Upper lobe of left lung (tissue), 6 donors: ENCODE measurements around the gene TMBIM4. TPM values are rescaled to one million over a fixed set of nuclear protein-coding genes. Genes with fewer than 3 reads are reported as not detected.

Source experiments
- ATAC-seq, 2 donors: fragments of 200-7000 bp; cut with Tn5 transposase; one replicate each; pipeline ENCODE4 v1.9.1; 2022; ENCODE audit warnings: mild to moderate bottlenecking in 2 of 2, moderate library complexity in 2 of 2; ENCODE audit not compliant: low FRiP score in 2 of 2
- DNase-seq, 2 donors: peaks; one replicate each; pipeline ENCODE4 v3.0.0-alpha.2; 2019 to 2020
- H3K27ac ChIP-seq, 4 donors: fragments of 200-600 bp; sonication (generic); one replicate each; pipeline ENCODE4 v1.5.1; 2016 to 2019
- H3K27me3 ChIP-seq, 4 donors: fragments of 200-600 bp; sonication (generic); one replicate each; pipeline ENCODE4 v1.5.1; 2017 to 2019
- H3K36me3 ChIP-seq, 4 donors: fragments of 200-600 bp; sonication (generic); one replicate each; pipeline ENCODE4 v1.5.1; 2016 to 2019
- H3K4me1 ChIP-seq, 4 donors: fragments of 200-600 bp; sonication (generic); one replicate each; pipeline ENCODE4 v1.5.1; 2018 to 2019
- H3K4me3 ChIP-seq, 4 donors: fragments of 200-600 bp; sonication (generic); one replicate each; pipeline ENCODE4 v1.5.1; 2017 to 2019; ENCODE audit warnings: mild to moderate bottlenecking in 2 of 4, moderate library complexity in 1 of 4
- H3K9me3 ChIP-seq, 4 donors: fragments of 200-600 bp; sonication (generic); one replicate each; pipeline ENCODE4 v1.5.1; 2018 to 2019
- EP300 ChIP-seq, 4 donors: sonication (generic); formaldehyde crosslinking; IDR thresholded peaks; one replicate each; pipeline ENCODE4 v1.5.1; 2017; ENCODE audit warnings: antibody characterized with exemption in 4 of 4, control low read depth in 2 of 4
- POLR2A ChIP-seq, 4 donors: fragments of 450-650 bp; IDR thresholded peaks; one replicate each; pipeline ENCODE4 v1.5.1; 2016 to 2017; ENCODE audit warnings: antibody characterized with exemption in 4 of 4, mild to moderate bottlenecking in 2 of 4
- POLR2AphosphoS5 ChIP-seq, 2 donors: sonication (generic); formaldehyde crosslinking; IDR thresholded peaks; one replicate each; pipeline ENCODE4 v1.5.1; 2017; ENCODE audit warnings: antibody characterized with exemption in 2 of 2
- WGBS, 2 donors: methylation state at CpG; one replicate each; pipeline ENCODE4 v1.1.5; 2017 to 2018; 5-methylcytosine and 5-hydroxymethylcytosine counted together
- total RNA-seq, 6 donors: library from RNA; depleted of rRNA in 4 of 6; stranded (reverse); fragments of >200 nt in 4 of 6; gene quantifications; one replicate each; pipeline versions ENCODE4 v1.1.0 to v1.2.1, GENCODE V29; 2016 to 2021
- TF ChIP-seq, protein P1 (sequence below), 6 experiments: fragments of 450-650 bp in 4 of 6; fragments of 200-600 bp in 2 of 6; sonication (generic) in 2 of 6; IDR thresholded peaks; one replicate each; pipeline ENCODE4 v1.5.1; 2016 to 2019; ENCODE audit warnings: antibody characterized with exemption in 6 of 6
- donor health status: DM: no; HTN: no; CAD: no; lungs with moderate emphysema.
- donor health status: DM: no; HTN: yes; CAD: no; lungs with severe emphysema.

Gene TMBIM4
- total RNA-seq, 6 donors from 2014 or later = 19.9 to 168 (median 114) TPM

- no peak for TF ChIP-seq POLR2AphosphoS5 (IDR thresholded peaks at IDR 0.05)
- TF ChIP-seq, protein P1, sequence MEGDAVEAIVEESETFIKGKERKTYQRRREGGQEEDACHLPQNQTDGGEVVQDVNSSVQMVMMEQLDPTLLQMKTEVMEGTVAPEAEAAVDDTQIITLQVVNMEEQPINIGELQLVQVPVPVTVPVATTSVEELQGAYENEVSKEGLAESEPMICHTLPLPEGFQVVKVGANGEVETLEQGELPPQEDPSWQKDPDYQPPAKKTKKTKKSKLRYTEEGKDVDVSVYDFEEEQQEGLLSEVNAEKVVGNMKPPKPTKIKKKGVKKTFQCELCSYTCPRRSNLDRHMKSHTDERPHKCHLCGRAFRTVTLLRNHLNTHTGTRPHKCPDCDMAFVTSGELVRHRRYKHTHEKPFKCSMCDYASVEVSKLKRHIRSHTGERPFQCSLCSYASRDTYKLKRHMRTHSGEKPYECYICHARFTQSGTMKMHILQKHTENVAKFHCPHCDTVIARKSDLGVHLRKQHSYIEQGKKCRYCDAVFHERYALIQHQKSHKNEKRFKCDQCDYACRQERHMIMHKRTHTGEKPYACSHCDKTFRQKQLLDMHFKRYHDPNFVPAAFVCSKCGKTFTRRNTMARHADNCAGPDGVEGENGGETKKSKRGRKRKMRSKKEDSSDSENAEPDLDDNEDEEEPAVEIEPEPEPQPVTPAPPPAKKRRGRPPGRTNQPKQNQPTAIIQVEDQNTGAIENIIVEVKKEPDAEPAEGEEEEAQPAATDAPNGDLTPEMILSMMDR (IDR thresholded peaks at IDR 0.05) = no peak
- no peak for TF ChIP-seq POLR2A (IDR thresholded peaks at IDR 0.05)
- TF ChIP-seq EP300 (IDR thresholded peaks at IDR 0.05) = no peak
- DNase-seq (no peak), ATAC-seq (no peak)
- Histone ChIP-seq H3K27ac (no peak overlapping the region), H3K36me3 (peaks cover under 1 to 62% (median 11%) of the 10 kb centered on the region in 4 donors), H3K9me3 (peaks cover 4 to 14% (median 13%) of the 10 kb centered on the region in 4 donors), H3K4me3 (no peak overlapping the region), H3K27me3 (no peaks in the 10 kb centered on the region), H3K4me1 (peaks cover 12 to 19% (median 15%) of the 10 kb centered on the region in 4 donors)
Observed at GRCh38 chr12:66142826-66143225, 27.0 kb downstream of the TMBIM4 start.

GRCh38 chr12:66141299-66141698 is 28.5 kb downstream of the TMBIM4 start:
- H3K27ac ChIP-seq = no peak overlapping the region
- DNase-seq (no peak), ATAC-seq (no peak)
- 97 to 98% methylated on average over 2 of the region's 2 CpGs for WGBS, 2 donors
- H3K4me1 ChIP-seq = peaks cover 12 to 19% (median 15%) of the 10 kb centered on the region in 4 donors
- peaks cover 4 to 69% (median 15%) of the 10 kb centered on the region in 4 donors for H3K36me3 ChIP-seq
- H3K4me3 ChIP-seq = no peak overlapping the region
- TF ChIP-seq, protein P1 (IDR thresholded peaks at IDR 0.05) = no peak
- TF ChIP-seq EP300 (IDR thresholded peaks at IDR 0.05) = no peak
- TF ChIP-seq POLR2AphosphoS5 (IDR thresholded peaks at IDR 0.05) = no peak
- TF ChIP-seq POLR2A (IDR thresholded peaks at IDR 0.05) = no peak
- H3K9me3 ChIP-seq = peaks cover 4 to 14% (median 13%) of the 10 kb centered on the region in 4 donors
- no peaks in the 10 kb centered on the region for H3K27me3 ChIP-seq

- peaks cover 4 to 69% (median 15%) of the 10 kb centered on the region in 4 donors for H3K36me3 ChIP-seq
- ATAC-seq (no peak), DNase-seq (no peak)
- H3K27ac ChIP-seq = no peak overlapping the region
- no peak overlapping the region for H3K4me3 ChIP-seq
- H3K4me1 ChIP-seq = peaks cover 12 to 16% (median 14%) of the 10 kb centered on the region in 4 donors
- TF ChIP-seq EP300 (IDR thresholded peaks at IDR 0.05) (no peak), POLR2AphosphoS5 (IDR thresholded peaks at IDR 0.05) (no peak), POLR2A (IDR thresholded peaks at IDR 0.05) (no peak)
- TF ChIP-seq, protein P1 (IDR thresholded peaks at IDR 0.05) = no peak
- no peaks in the 10 kb centered on the region for H3K27me3 ChIP-seq
- peaks cover 4 to 14% (median 13%) of the 10 kb centered on the region in 4 donors for H3K9me3 ChIP-seq
Observed at GRCh38 chr12:66140731-66141130, 29.1 kb downstream of the TMBIM4 start.

DNA sequence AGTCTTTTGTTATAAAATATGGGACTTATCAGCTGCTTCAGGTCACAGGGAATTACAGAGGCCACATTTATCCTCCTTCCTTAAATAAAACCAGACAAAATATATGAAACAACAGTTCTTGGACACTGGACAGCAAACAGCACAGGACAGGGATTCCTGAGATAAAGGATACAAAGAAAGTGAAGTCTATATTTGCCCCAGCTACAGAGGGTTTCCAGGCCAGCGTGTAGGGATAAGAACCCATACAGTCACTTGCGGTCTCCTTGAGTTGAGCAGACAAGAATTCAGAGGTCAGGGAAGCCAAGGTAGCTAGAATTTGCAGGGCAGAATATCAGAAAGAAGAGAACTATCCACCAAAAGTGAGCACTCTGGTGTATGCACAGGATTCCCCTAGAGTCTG is 30.5 kb downstream of the TMBIM4 start:
- Histone ChIP-seq H3K27me3 (no peaks in the 10 kb centered on the region), H3K27ac (no peak overlapping the region), H3K4me1 (peaks cover 2 to 4% (median 2%) of the 10 kb centered on the region in 4 donors), H3K9me3 (peaks cover 4 to 14% (median 13%) of the 10 kb centered on the region in 4 donors), H3K36me3 (peaks cover 4 to 65% (median 15%) of the 10 kb centered on the region in 4 donors), H3K4me3 (no peak overlapping the region)
- DNase-seq = no peak
- TF ChIP-seq EP300 (IDR thresholded peaks at IDR 0.05) (no peak), POLR2A (IDR thresholded peaks at IDR 0.05) (no peak), POLR2AphosphoS5 (IDR thresholded peaks at IDR 0.05) (no peak)
- TF ChIP-seq, protein P1 (IDR thresholded peaks at IDR 0.05) = no peak
- 97 to 98% methylated on average over 2 of the region's 2 CpGs for WGBS, 2 donors
- no peak for ATAC-seq

DNA sequence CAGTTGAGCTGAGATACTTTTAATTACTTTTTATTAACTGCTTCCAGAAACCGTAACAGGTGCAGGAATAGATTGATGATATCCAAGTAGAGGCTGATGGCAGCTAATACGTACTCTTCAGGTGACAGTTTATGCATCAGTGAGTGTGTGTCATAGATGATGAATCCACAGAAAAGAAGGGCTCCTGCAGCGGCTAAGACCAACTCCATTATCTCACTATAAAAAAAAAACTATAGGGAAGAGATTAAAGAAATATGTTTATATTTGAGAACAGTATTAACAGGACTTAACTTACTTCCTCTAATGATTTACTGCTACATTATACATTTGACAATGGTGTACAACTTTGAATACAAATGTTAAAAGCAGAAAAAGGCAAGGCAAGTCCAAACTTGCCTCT is 31.9 kb downstream of the TMBIM4 start:
- TF ChIP-seq, protein P1 (IDR thresholded peaks at IDR 0.05) = no peak
- TF ChIP-seq EP300 (IDR thresholded peaks at IDR 0.05) = no peak
- no peak for TF ChIP-seq POLR2AphosphoS5 (IDR thresholded peaks at IDR 0.05)
- no peak for TF ChIP-seq POLR2A (IDR thresholded peaks at IDR 0.05)
- ATAC-seq = no peak
- H3K4me3 ChIP-seq = no peak overlapping the region
- no peaks in the 10 kb centered on the region for H3K27me3 ChIP-seq
- peaks cover 4 to 62% (median 16%) of the 10 kb centered on the region in 4 donors for H3K36me3 ChIP-seq
- peaks cover 4 to 14% (median 13%) of the 10 kb centered on the region in 4 donors for H3K9me3 ChIP-seq
- no peak for DNase-seq
- WGBS, 2 donors = 92 to 100% methylated on average over 3 of the region's 3 CpGs
- H3K27ac ChIP-seq = no peak overlapping the region
- H3K4me1 ChIP-seq = no peaks in the 10 kb centered on the region
